SU-DHL-6 (cell line): ENCODE measurements around the gene COX7A1.

Experiments
- H2AFZ ChIP-seq: fragments of 200-600 bp; sonication (generic); 2 replicates; pipeline ENCODE4 v1.6.1; 2014; ENCODE audit warnings: low read depth, mild to moderate bottlenecking, moderate library complexity, mixed read lengths, antibody characterized with exemption, low read length; ENCODE audit not compliant: severe bottlenecking
- H3F3A ChIP-seq: fragments of 200-600 bp; shearing (Covaris generic); 2 replicates; pipeline ENCODE4 v1.6.0; 2016; ENCODE audit warnings: antibody characterized with exemption, mild to moderate bottlenecking; ENCODE audit not compliant: insufficient read depth
- H3K27ac ChIP-seq: fragments of 200-600 bp; sonication (generic); 2 replicates; pipeline ENCODE4 v1.5.1; 2016; ENCODE audit warnings: low read depth, mild to moderate bottlenecking, low read length, moderate library complexity, mixed read lengths
- H3K27me3 ChIP-seq: fragments of 200-600 bp; sonication (generic), shearing (Covaris generic); 2 replicates; pipeline ENCODE4 v1.6.0; 2014; ENCODE audit warnings: mild to moderate bottlenecking, low read length
- H3K36me3 ChIP-seq: fragments of 200-600 bp; sonication (generic); 2 replicates; pipeline ENCODE4 v1.6.1; 2014; ENCODE audit warnings: mild to moderate bottlenecking, low read length, mixed read lengths
- H3K4me2 ChIP-seq: fragments of 300-600, 200-600 bp; shearing (Covaris generic), sonication (generic); 2 replicates; pipeline ENCODE4 v1.6.0; 2014; ENCODE audit warnings: low read length, low read depth, mild to moderate bottlenecking; ENCODE audit not compliant: poor library complexity, severe bottlenecking
- H3K4me3 ChIP-seq: fragments of 200-600 bp; sonication (generic); 2 replicates; pipeline ENCODE4 v1.5.1; 2014; ENCODE audit warnings: antibody characterized with exemption, low read length, mild to moderate bottlenecking, mixed read lengths; ENCODE audit not compliant: insufficient read depth, poor library complexity, severe bottlenecking
- H3K79me2 ChIP-seq: fragments of 200-600 bp; sonication (generic); 2 replicates; pipeline ENCODE4 v1.6.1; 2014; ENCODE audit warnings: mild to moderate bottlenecking, low read length, moderate library complexity; ENCODE audit not compliant: insufficient read depth
- H3K9ac ChIP-seq: fragments of 200-600 bp; sonication (generic); 2 replicates; pipeline ENCODE4 v1.7.0; 2014; ENCODE audit warnings: mild to moderate bottlenecking, low read length
- H3K9me2 ChIP-seq: fragments of 200-600 bp; sonication (generic); replicated peaks from 2 replicates; pipeline ENCODE4 v1.6.1; 2014; ENCODE audit warnings: low read length; ENCODE audit not compliant: insufficient read depth
- H3K9me3 ChIP-seq: fragments of 200-600 bp; sonication (generic); 2 replicates; pipeline ENCODE4 v1.6.1; 2014; ENCODE audit warnings: low read length, mixed read lengths; ENCODE audit not compliant: insufficient read depth
- H4K20me1 ChIP-seq: fragments of 200-600 bp; sonication (generic); 2 replicates; pipeline ENCODE4 v1.6.1; 2014; ENCODE audit warnings: low read depth, mild to moderate bottlenecking, antibody characterized with exemption, low read length, moderate library complexity, mixed read lengths
- EZH2phosphoT487 ChIP-seq: fragments of 200-600 bp; sonication (generic), shearing (Covaris generic); conservative IDR thresholded peaks from 2 replicates; pipeline ENCODE4 v1.6.1; 2018; ENCODE audit warnings: mild to moderate bottlenecking, antibody characterized with exemption, low read length, moderate library complexity, mixed read lengths
- TF ChIP-seq, protein P1 (sequence below): fragments of 200-600 bp; sonication (generic); IDR thresholded peaks from one replicate; pipeline ENCODE4 v1.5.1; 2017; ENCODE audit warnings: antibody characterized with exemption, mild to moderate bottlenecking, low read length, moderate library complexity; ENCODE audit not compliant: insufficient read depth, poor library complexity, severe bottlenecking

The COX7A1 gene

DNA sequence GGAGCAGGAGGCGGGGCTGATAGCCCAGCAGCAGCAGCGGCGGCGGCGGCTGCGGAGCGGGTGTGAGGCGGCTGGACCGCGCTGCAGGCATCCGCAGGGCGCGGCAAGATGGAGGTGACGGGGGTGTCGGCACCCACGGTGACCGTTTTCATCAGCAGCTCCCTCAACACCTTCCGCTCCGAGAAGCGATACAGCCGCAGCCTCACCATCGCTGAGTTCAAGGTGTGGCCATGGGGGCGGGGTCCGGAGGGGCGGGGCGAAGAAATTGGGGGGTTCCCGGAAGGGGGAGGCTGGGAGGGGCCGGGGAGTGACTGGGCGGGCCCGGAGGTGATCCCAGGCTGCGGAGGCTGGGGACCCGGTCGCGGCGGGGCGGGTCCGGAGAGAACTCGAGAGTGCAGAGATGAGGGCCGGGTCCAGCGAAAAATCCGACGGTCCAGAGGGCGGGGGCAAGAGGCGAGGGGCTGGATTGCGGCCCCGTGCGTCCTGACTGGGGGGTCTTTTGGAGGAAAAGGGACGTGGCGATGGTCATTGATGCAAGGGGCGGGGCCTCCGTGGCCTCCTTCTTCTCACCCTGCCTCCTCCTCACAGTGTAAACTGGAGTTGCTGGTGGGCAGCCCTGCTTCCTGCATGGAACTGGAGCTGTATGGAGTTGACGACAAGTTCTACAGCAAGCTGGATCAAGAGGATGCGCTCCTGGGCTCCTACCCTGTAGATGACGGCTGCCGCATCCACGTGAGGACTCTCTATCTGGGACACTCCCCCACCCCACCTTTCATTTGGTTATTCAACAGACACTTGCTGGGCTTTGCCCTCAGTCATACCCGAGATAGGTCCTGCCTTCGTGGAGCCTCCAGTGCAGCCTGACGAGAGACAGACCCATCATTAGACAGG lies 36.5 kb downstream of the COX7A1 start, which contains the start of gene TBCB:
Gene TBCB, plus strand, starts transcription at position 16 of the 891 bp plus-strand sequence. Its CDS starts 93 bp downstream, at position 109.
- peaks cover 20% of the 10 kb centered on the region for H3K79me2 ChIP-seq
- H3K9ac ChIP-seq, result peak within 1 kb of the TSS; percentile 88
- H3K4me2 ChIP-seq, result peak within 1 kb of the TSS; percentile 76
- no peaks in the 10 kb centered on the region for H3K36me3 ChIP-seq
- H3K9me3 ChIP-seq, result no peaks in the 10 kb centered on the region
- H3F3A ChIP-seq, result 0 out of 2 replicates have a peak, but pooled peaks cover 2% of the 10 kb centered on the region
- H2AFZ ChIP-seq, result peak within 1 kb of the TSS; percentile 67
- H3K4me3 ChIP-seq, result peak within 1 kb of the TSS; percentile 95
- TF ChIP-seq EZH2phosphoT487, result no peak
- H3K27ac ChIP-seq, result peak within 1 kb of the TSS; percentile 77
- H3K27me3 ChIP-seq, result no peaks in the 10 kb centered on the region
- H3K9me2 ChIP-seq, result no peaks in the 10 kb centered on the region
- no peaks in the 10 kb centered on the region for H4K20me1 ChIP-seq

DNA sequence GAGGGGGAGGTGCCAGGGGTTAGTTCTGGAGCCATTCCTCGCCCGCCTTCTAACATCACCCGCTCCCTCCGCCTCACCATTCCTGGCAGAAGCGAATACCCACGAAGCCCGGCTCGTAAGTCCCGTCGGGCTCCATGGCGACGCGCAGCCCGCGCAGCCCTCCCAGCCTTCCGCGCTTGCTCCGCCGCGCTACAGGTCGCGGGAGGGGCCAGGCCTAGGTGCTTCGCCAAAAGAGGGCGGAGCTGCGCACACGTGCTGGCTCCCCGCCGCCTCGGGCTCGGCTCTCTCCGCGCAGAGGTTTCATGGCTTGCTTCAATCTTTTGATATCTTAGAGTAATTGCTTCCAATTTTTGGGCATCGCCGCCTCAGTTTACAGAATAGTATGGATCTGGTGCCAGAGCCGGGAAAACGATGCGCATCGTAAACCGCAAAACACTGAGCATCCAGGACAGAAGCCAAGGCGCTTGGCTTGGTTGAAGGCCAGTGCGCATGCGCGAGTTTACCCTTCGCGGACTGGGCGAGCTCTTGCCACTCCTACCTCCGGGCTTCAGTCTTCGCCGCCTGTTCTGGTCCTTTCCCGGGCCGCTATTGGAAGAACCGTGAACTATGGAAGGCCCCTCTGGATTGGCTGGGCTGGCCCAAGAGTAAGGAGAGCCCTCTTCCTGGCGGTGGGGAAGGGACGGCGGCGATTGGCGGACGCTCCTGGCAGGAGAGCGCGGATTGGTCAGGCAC lies 37.4 kb downstream of the COX7A1 start, which contains the start of gene POLR2I:
Gene POLR2I, minus strand, starts transcription at position 155 of the 732 bp plus-strand sequence. Its CDS starts 19 bp downstream, at position 136.
- peak within 1 kb of the TSS; percentile 67 for H2AFZ ChIP-seq
- H4K20me1 ChIP-seq, result no peaks in the 10 kb centered on the region
- peak within 1 kb of the TSS; percentile 76 for H3K4me2 ChIP-seq
- H3K9me2 ChIP-seq, result no peaks in the 10 kb centered on the region
- TF ChIP-seq, protein P1, sequence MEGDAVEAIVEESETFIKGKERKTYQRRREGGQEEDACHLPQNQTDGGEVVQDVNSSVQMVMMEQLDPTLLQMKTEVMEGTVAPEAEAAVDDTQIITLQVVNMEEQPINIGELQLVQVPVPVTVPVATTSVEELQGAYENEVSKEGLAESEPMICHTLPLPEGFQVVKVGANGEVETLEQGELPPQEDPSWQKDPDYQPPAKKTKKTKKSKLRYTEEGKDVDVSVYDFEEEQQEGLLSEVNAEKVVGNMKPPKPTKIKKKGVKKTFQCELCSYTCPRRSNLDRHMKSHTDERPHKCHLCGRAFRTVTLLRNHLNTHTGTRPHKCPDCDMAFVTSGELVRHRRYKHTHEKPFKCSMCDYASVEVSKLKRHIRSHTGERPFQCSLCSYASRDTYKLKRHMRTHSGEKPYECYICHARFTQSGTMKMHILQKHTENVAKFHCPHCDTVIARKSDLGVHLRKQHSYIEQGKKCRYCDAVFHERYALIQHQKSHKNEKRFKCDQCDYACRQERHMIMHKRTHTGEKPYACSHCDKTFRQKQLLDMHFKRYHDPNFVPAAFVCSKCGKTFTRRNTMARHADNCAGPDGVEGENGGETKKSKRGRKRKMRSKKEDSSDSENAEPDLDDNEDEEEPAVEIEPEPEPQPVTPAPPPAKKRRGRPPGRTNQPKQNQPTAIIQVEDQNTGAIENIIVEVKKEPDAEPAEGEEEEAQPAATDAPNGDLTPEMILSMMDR, result no peak
- no peak for TF ChIP-seq EZH2phosphoT487
- H3F3A ChIP-seq, result 0 out of 2 replicates have a peak, but pooled peaks cover 2% of the 10 kb centered on the region
- H3K27me3 ChIP-seq, result no peaks in the 10 kb centered on the region
- H3K79me2 ChIP-seq, result peaks cover 20% of the 10 kb centered on the region
- no peaks in the 10 kb centered on the region for H3K9me3 ChIP-seq
- H3K9ac ChIP-seq, result peak within 1 kb of the TSS; percentile 88
- peak within 1 kb of the TSS; percentile 77 for H3K27ac ChIP-seq
- H3K4me3 ChIP-seq, result peak within 1 kb of the TSS; percentile 95
- no peaks in the 10 kb centered on the region for H3K36me3 ChIP-seq

DNA sequence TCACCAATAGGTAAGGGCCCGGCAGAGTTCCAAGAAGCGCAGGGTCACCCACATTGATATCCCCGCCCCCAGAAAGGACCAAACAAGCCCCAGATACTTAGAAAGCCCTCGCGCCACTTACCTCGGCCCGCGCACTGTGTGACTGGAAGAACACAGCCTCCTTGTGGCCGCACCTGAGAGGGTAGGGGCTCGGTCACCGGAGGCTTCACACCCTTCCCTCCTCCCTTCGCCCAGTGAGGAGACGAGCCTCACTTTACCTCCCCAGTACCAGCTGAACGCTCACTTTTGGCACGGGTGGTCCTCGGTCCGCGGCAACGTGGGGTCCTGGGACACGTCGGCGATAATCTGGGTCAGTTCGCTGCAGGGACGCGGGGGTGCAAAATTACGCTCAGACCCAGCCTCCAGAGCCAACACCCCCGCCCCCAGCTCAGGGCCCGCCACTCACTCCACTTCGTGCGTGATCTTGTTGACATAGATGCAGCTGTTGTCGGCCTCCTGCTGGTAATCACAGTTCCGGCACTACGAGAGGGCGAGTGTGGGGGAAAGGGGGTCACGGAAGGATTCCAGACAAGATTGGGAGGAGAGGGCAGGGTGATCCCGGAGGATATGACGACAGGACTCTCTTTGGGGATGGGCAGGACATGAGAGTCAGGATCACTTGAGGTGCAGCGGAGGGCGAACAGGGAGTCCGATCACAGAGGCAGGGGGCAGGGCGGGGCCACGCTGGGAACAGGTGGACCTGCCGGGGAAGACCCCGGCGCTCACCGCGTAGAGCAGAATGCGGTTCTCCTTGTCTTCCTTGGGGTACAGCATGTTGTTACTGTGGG lies 38.1 kb downstream of the COX7A1 start:
- H3K36me3 ChIP-seq, result no peaks in the 10 kb centered on the region

More for the DNA sequence above, 38.1 kb downstream of the COX7A1 start:
- Histone ChIP-seq H4K20me1 (no peaks in the 10 kb centered on the region), H3K9ac (peak overlapping the region; percentile 88), H3K79me2 (peaks cover 20% of the 10 kb centered on the region), H3K4me2 (peak overlapping the region; percentile 76), H2AFZ (peak overlapping the region; percentile 67), H3F3A (0 out of 2 replicates have a peak, but pooled peaks cover 2% of the 10 kb centered on the region), H3K27ac (peak overlapping the region; percentile 77), H3K9me3 (no peaks in the 10 kb centered on the region), H3K27me3 (no peaks in the 10 kb centered on the region), H3K4me3 (peak overlapping the region; percentile 95), H3K9me2 (no peaks in the 10 kb centered on the region)
- TF ChIP-seq, protein P1, result no peak
- TF ChIP-seq EZH2phosphoT487, result no peak
